Ectodermal cell (in vitro differentiated cells): ENCODE data around the gene SHB.
A peak's percentile ranks its signal among the peaks of the same experiment; 100 is the strongest.
"Not testable (repeated sequence)": the region's sequence is repeated elsewhere in the genome, so short reads cannot be mapped to it uniquely, and the experiment has no call there.

ENCODE experiments used
- H3K27ac ChIP-seq: 2 replicates; pipeline ENCODE4 v1.7.0; 2013; ENCODE audit warnings: mild to moderate bottlenecking, low read depth, low read length; ENCODE audit not compliant: insufficient read depth, poor library complexity, severe bottlenecking
- H3K27me3 ChIP-seq: 2 replicates; pipeline ENCODE4 v1.7.0; 2013; ENCODE audit warnings: mild to moderate bottlenecking, low read length; ENCODE audit not compliant: insufficient read depth, control insufficient read depth, poor library complexity, severe bottlenecking
- H3K36me3 ChIP-seq: one replicate; pipeline ENCODE4 v1.7.0; 2013; ENCODE audit warnings: low read length; ENCODE audit not compliant: control insufficient read depth, insufficient read depth
- H3K4me1 ChIP-seq: one replicate; pipeline ENCODE4 v1.7.0; 2013; ENCODE audit warnings: low read length; ENCODE audit not compliant: control insufficient read depth, insufficient read depth
- H3K4me3 ChIP-seq: 2 replicates; pipeline ENCODE4 v1.7.0; 2013; ENCODE audit warnings: low read depth, low read length, control low read depth; ENCODE audit not compliant: insufficient read depth
- H3K9me3 ChIP-seq: 2 replicates; pipeline ENCODE4 v1.7.0; 2013; ENCODE audit warnings: mild to moderate bottlenecking, low read length, moderate library complexity; ENCODE audit not compliant: control insufficient read depth
- WGBS, 2 experiments: methylation state at CpG; one replicate each; pipeline ENCODE4 v1.1.7; 2013; ENCODE audit warnings: missing lambda C conversion rate in 2 of 2; 5-methylcytosine and 5-hydroxymethylcytosine counted together

The SHB gene

DNA sequence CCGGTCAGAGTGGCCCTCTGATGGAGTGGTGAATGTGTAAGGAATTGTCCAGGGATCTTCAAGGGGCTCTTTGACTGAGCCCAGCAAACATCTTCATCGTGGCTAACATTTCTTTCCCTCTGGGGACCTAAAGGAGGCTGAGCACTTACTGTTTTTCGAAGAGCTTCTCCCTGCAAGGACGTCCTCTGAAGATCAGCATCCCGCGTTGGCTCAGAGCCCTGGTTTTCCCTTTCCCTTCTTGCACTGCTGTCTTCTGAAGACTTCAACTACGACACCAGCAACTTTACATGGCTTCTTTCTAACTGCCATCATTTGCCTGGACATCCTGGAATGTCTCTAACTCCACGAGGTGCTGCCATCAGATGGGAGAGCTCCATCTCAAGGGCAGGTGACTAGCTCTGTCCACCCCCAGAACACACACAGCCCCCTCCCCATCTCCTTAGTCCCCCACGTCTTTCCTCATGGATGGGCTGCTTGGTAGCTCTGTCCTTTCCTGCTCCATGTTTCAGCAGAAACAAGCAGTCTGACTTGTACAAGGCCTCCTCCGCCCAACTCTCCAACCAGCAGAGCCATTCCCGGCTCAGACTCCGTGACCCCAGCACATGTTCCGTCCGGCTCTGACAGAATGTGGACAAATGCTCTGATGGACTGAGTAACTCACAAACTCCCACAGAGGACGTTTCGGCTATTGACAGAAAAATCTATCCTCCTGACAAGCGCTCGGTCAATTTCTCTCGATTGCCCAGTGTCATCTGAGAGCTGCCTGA lies 17.1 kb downstream of the SHB start:
- Histone ChIP-seq H3K4me1 (peaks cover 9% of the 10 kb centered on the region), H3K36me3 (no peaks in the 10 kb centered on the region), H3K27ac (no peak overlapping the region), H3K4me3 (no peak overlapping the region), H3K9me3 (no peaks in the 10 kb centered on the region), H3K27me3 (no peaks in the 10 kb centered on the region)
- 92 to 94% methylated on average over 19 of the region's 19 CpGs for WGBS, 2 experiments

- Histone ChIP-seq H3K9me3 (no peaks in the 10 kb centered on the region), H3K27me3 (no peaks in the 10 kb centered on the region), H3K36me3 (no peaks in the 10 kb centered on the region), H3K27ac (no peak overlapping the region), H3K4me3 (no peak overlapping the region), H3K4me1 (peaks cover 9% of the 10 kb centered on the region)
- WGBS, 2 experiments, result 93% methylated on average over 4 of the region's 4 CpGs
These were observed 20.6 kb downstream of the SHB start for GRCh38 chr9:38048316-38048969.

DNA sequence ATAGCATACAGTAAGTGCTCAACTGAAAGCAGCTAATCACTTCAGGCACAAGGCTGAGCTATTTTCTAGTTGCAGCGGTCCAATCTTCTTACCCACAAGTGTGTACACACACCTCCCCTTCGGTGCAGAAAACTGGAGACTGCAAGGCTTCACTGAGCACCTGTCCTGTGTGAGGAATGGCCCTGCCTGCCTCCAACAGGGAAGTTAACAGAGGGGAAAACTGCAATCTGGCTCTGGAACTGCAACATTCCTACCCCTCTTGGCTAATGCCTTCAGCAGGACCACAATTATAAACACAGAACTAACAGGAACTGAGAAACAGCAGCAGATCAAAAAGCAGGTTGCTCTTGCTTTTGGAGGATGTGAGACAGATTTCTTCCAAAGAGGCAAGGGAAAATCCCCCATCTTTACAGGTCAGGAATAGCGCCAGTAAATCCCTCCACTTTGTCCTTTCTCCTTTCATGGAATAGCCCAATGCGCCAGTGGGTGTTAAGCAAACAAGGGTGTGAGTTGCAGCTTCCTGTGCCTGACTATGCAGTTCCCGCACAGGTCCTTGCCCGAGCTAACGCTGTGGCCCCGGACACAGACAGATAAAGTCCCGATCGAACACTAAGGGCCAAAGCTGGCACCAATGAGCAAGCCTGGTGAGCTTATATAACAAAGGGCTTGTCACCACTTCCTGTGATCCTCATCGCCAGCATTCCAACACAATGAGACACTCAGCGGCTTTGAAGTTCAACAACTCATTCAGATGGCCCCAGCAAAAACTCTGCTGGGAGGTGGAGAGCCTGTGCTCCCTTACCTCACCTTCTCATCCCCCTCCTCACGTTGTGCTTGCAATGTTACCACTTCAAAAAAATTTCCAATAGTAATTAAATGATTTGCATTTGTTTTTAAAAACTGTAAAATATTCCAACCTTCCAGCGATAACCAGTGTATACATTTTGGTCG lies 21.5 kb downstream of the SHB start:
- Histone ChIP-seq H3K27me3 (no peaks in the 10 kb centered on the region), H3K36me3 (no peaks in the 10 kb centered on the region), H3K4me3 (no peak overlapping the region), H3K27ac (peak overlapping the region; percentile 17), H3K9me3 (no peaks in the 10 kb centered on the region), H3K4me1 (peaks cover 9% of the 10 kb centered on the region)
- 21 to 34% methylated on average over 12 to 14 of the region's 15 CpGs for WGBS, 2 experiments

- Histone ChIP-seq H3K36me3 (no peaks in the 10 kb centered on the region), H3K27ac (no peak overlapping the region), H3K4me1 (peaks cover 9% of the 10 kb centered on the region), H3K9me3 (no peaks in the 10 kb centered on the region), H3K4me3 (no peak overlapping the region), H3K27me3 (no peaks in the 10 kb centered on the region)
- 85 to 86% methylated on average over 8 of the region's 8 CpGs for WGBS, 2 experiments
These were observed 22.2 kb downstream of the SHB start for GRCh38 chr9:38046661-38047300.

DNA sequence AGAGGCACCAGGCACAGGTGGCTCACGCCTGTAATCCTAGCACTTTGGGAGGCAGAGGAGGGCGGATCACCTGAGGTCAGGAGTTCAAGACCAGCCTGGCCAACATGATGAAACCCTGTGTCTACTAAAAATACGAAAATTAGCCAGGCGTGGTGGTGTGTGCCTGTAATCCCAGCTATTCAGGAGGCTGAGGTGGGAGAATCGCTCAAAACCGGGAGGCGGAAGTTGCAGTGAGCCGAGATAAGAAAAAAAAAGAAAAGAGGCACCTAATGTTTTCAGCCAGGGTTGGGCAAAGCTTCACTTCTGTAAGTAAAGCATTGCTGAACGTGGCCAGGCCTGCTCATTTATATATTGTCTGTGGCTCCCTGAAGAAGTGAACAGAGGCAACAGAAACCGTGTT lies 23.1 kb downstream of the SHB start:
- not testable (repeated sequence) for H3K4me3 ChIP-seq, H3K9me3 ChIP-seq, H3K27ac ChIP-seq, H3K36me3 ChIP-seq, H3K4me1 ChIP-seq, H3K27me3 ChIP-seq
- WGBS, 2 experiments, result 91 to 92% methylated on average over 10 of the region's 10 CpGs

GRCh38 chr9:38044706-38045105 lies 24.3 kb downstream of the SHB start:
- H3K36me3 ChIP-seq, result no peaks in the 10 kb centered on the region
- H3K27ac ChIP-seq, result no peak overlapping the region
- H3K9me3 ChIP-seq, result no peaks in the 10 kb centered on the region
- H3K4me1 ChIP-seq, result peaks cover 12% of the 10 kb centered on the region
- no peak overlapping the region for H3K4me3 ChIP-seq
- whole genome bisulfite sequencing, 2 experiments, result 88 to 91% methylated on average over 2 of the region's 2 CpGs
- no peaks in the 10 kb centered on the region for H3K27me3 ChIP-seq

- Histone ChIP-seq H3K9me3 (no peaks in the 10 kb centered on the region), H3K27me3 (no peaks in the 10 kb centered on the region), H3K4me3 (no peak overlapping the region), H3K27ac (no peak overlapping the region), H3K4me1 (peaks cover 18% of the 10 kb centered on the region), H3K36me3 (no peaks in the 10 kb centered on the region)
- WGBS, 2 experiments, result 93 to 95% methylated on average over 9 of the region's 9 CpGs
These were observed 24.9 kb downstream of the SHB start for GRCh38 chr9:38043931-38044623.

DNA sequence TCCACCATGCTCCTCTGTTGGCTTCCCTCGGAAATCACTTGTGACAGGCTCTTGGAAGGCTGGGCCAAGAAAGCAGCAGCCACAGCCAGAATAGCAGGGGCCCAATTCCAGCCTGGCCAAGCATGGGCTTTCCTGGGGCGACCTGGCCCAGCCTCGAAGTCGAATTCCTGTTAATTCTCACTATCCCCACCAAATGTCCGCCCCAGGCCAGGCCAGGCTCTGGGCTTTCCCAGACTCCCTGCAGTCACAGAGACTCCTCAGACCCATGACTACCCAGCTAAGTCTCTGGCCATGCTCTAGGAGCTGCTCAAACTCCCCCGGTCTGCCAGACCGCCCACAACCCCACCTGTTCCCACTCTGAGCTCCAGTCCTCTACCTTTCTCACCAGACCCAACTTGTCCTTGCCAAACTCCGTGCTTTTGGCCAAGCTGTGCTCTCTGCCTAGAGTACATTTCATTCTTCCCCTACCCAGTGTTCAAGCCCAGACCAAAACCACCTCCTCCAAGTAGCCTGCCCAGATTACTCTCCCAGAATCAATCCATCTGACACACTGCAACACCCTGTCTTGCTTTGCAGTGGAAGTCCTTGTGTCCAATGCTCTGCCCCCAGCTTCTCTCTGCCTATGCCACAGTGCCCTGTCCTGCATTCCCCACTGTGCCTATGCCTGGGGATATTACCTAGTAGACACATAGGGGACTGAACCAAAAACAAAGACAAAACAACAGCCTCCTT lies 26.2 kb downstream of the SHB start:
- Histone ChIP-seq H3K4me1 (peaks cover 29% of the 10 kb centered on the region), H3K36me3 (no peaks in the 10 kb centered on the region), H3K27me3 (no peaks in the 10 kb centered on the region), H3K9me3 (no peaks in the 10 kb centered on the region), H3K4me3 (no peak overlapping the region), H3K27ac (no peak overlapping the region)
- whole genome bisulfite sequencing, 2 experiments, result 80 to 81% methylated on average over 8 of the region's 8 CpGs
